H1 (cell line): Measurements from ENCODE around the gene GFY. TPM values are rescaled to one million over a fixed set of nuclear protein-coding genes. Genes with fewer than 3 reads are reported as not detected.

Source experiments
- CTCF ChIA-PET: fragments of 300-600 bp; sonication (Branson Sonifier 250); formaldehyde crosslinking; loops from one replicate; lab custom pipeline; 2021; ENCODE audit not compliant: partially characterized antibody; lab: Charles Lee
- POLR2A ChIA-PET: fragments of 300-600 bp; sonication (Branson Sonifier 250); formaldehyde crosslinking; loops from one replicate; lab custom pipeline; 2021; ENCODE audit warnings: inconsistent platforms; ENCODE audit not compliant: partially characterized antibody; lab: Charles Lee
- DNase-seq, 2 experiments: peaks; one replicate each; pipeline versions ENCODE4 v3.0.0 to v3.0.0-alpha.2; 2010 to 2022; ENCODE audit warnings: low spot score in 2 of 2, low read depth in 1 of 2, mixed read lengths in 1 of 2
- FAIRE-seq: peaks from 2 replicates; lab custom pipeline; 2011; peaks lifted over from hg19 to GRCh38; lab: Jason Lieb, UNC
- H2AFZ ChIP-seq: 2 replicates; pipeline ENCODE4 v1.8.1; 2012; ENCODE audit warnings: low read length, inconsistent platforms
- H2AK5ac ChIP-seq: 2 replicates; pipeline ENCODE4 v1.6.1; 2013; ENCODE audit warnings: low read depth, low read length
- H2BK120ac ChIP-seq: replicated peaks from 2 replicates; pipeline ENCODE3; 2013; ENCODE audit warnings: low read depth, low read length, inconsistent platforms
- H2BK12ac ChIP-seq: 2 replicates; pipeline ENCODE4 v1.6.1; 2013; ENCODE audit warnings: low read depth, low read length
- H2BK15ac ChIP-seq: 2 replicates; pipeline ENCODE4 v1.6.1; 2013; ENCODE audit warnings: low read length
- H2BK20ac ChIP-seq: 2 replicates; pipeline ENCODE4 v1.6.1; 2013; ENCODE audit warnings: low read length
- H2BK5ac ChIP-seq: 2 replicates; pipeline ENCODE4 v1.6.1; 2013; ENCODE audit warnings: low read depth, low read length
- H3K14ac ChIP-seq: 2 replicates; pipeline ENCODE4 v1.6.1; 2013; ENCODE audit warnings: inconsistent platforms; ENCODE audit not compliant: insufficient read length
- H3K18ac ChIP-seq: 2 replicates; pipeline ENCODE4 v1.6.1; 2013; ENCODE audit warnings: low read length; ENCODE audit errors: extremely low read depth
- H3K23ac ChIP-seq: 2 replicates; pipeline ENCODE4 v1.6.1; 2013; ENCODE audit warnings: inconsistent platforms; ENCODE audit not compliant: insufficient read length
- H3K23me2 ChIP-seq: 2 replicates; pipeline ENCODE4 v1.6.1; 2013; ENCODE audit warnings: low read depth, low read length
- H3K27ac ChIP-seq: 2 replicates; pipeline ENCODE4 v1.6.1; 2011; ENCODE audit warnings: low read depth, low read length, inconsistent platforms
- H3K27me3 ChIP-seq, 4 experiments: replicated peaks in 1 of 4; 1 replicate in 1 of 4; 2 replicates in 3 of 4; pipeline versions ENCODE4 v1.6.1 to v1.8.1; 2011 to 2013; ENCODE audit warnings: low read length in 3 of 4, mild to moderate bottlenecking in 3 of 4, inconsistent platforms in 2 of 4, mixed read lengths in 2 of 4, moderate library complexity in 1 of 4; ENCODE audit not compliant: control insufficient read depth in 3 of 4, insufficient read depth in 3 of 4; ENCODE audit errors: extremely low read depth in 1 of 4
- H3K36me3 ChIP-seq, 4 experiments: 2 replicates each; pipeline versions ENCODE4 v1.6.1 to v1.8.1; 2011 to 2013; ENCODE audit warnings: mild to moderate bottlenecking in 4 of 4, low read length in 3 of 4, moderate library complexity in 2 of 4, control low read depth in 1 of 4, inconsistent platforms in 1 of 4; ENCODE audit not compliant: insufficient read depth in 4 of 4, control insufficient read depth in 2 of 4
- H3K4ac ChIP-seq: replicated peaks from 2 replicates; pipeline ENCODE3; 2013; ENCODE audit warnings: low read length, low read depth, mixed read lengths, inconsistent platforms; ENCODE audit not compliant: insufficient read length
- H3K4me1 ChIP-seq, 4 experiments: replicated peaks in 1 of 4; 1 replicate in 1 of 4; 2 replicates in 3 of 4; pipeline versions ENCODE4 v1.6.1 to v1.8.1; 2011 to 2013; ENCODE audit warnings: low read length in 3 of 4, inconsistent platforms in 2 of 4, mixed read lengths in 1 of 4; ENCODE audit not compliant: insufficient read depth in 4 of 4, control insufficient read depth in 3 of 4
- H3K4me2 ChIP-seq, 2 experiments: 2 replicates each; pipeline versions ENCODE4 v1.6.1 to v1.8.1; 2011 to 2013; ENCODE audit warnings: low read depth in 2 of 2, low read length in 2 of 2, control low read depth in 1 of 2, inconsistent platforms in 1 of 2, mild to moderate bottlenecking in 1 of 2; ENCODE audit not compliant: insufficient read depth in 1 of 2
- H3K4me3 ChIP-seq, 4 experiments: fragments of 200-600, 300-600 bp in 1 of 4; sonication (generic), shearing (Covaris generic), sonication (Bioruptor Twin) in 1 of 4; 2 replicates each; pipeline versions ENCODE4 v1.5.1 to v1.8.1; 2011 to 2016; ENCODE audit warnings: low read length in 4 of 4, low read depth in 3 of 4, control low read depth in 2 of 4, inconsistent platforms in 2 of 4, mild to moderate bottlenecking in 2 of 4, mixed read lengths in 1 of 4, moderate library complexity in 1 of 4; ENCODE audit not compliant: insufficient read depth in 2 of 4; ENCODE audit errors: extremely low read depth in 1 of 4
- H3K56ac ChIP-seq: replicated peaks from 2 replicates; pipeline ENCODE3; 2013; ENCODE audit warnings: low read depth, mild to moderate bottlenecking, mixed read lengths, low read length, inconsistent platforms; ENCODE audit not compliant: insufficient read length
- H3K79me1 ChIP-seq: 2 replicates; pipeline ENCODE4 v1.6.1; 2013; ENCODE audit warnings: low read depth, low read length, control low read depth
- H3K79me2 ChIP-seq, 2 experiments: 2 replicates each; pipeline versions ENCODE4 v1.6.1 to v1.8.1; 2012 to 2013; ENCODE audit warnings: low read length in 2 of 2, mild to moderate bottlenecking in 2 of 2, inconsistent platforms in 1 of 2; ENCODE audit not compliant: insufficient read depth in 2 of 2, control insufficient read depth in 1 of 2
- H3K9ac ChIP-seq, 4 experiments: replicated peaks in 1 of 4; 1 replicate in 1 of 4; 2 replicates in 3 of 4; pipeline versions ENCODE4 v1.6.1 to v1.8.1; 2011 to 2013; ENCODE audit warnings: low read depth in 3 of 4, low read length in 3 of 4, control low read depth in 2 of 4, mild to moderate bottlenecking in 2 of 4, moderate library complexity in 2 of 4, inconsistent platforms in 1 of 4; ENCODE audit errors: extremely low read depth in 1 of 4
- H3K9me3 ChIP-seq, 2 experiments: 2 replicates each; pipeline versions ENCODE4 v1.6.1 to v1.8.1; 2012 to 2013; ENCODE audit warnings: mild to moderate bottlenecking in 2 of 2, moderate library complexity in 2 of 2, control low read depth in 1 of 2, inconsistent platforms in 1 of 2, low read depth in 1 of 2, low read length in 1 of 2, mixed read lengths in 1 of 2; ENCODE audit not compliant: insufficient read depth in 2 of 2
- H4K20me1 ChIP-seq, 2 experiments: replicated peaks in 1 of 2; 2 replicates each; pipeline versions ENCODE3 to v1.8.1; 2011 to 2013; ENCODE audit warnings: inconsistent platforms in 2 of 2, low read length in 2 of 2, mild to moderate bottlenecking in 1 of 2; ENCODE audit not compliant: insufficient read depth in 2 of 2, control insufficient read depth in 1 of 2
- H4K5ac ChIP-seq: 2 replicates; pipeline ENCODE4 v1.6.1; 2013; ENCODE audit warnings: low read length, low read depth, mixed read lengths, inconsistent platforms; ENCODE audit not compliant: insufficient read length
- H4K8ac ChIP-seq: 2 replicates; pipeline ENCODE4 v1.8.0; 2013; ENCODE audit warnings: mild to moderate bottlenecking, moderate library complexity, low read length, inconsistent platforms; ENCODE audit not compliant: insufficient read depth; ENCODE audit errors: extremely low read depth
- H4K91ac ChIP-seq: replicated peaks from 2 replicates; pipeline ENCODE3; 2013; ENCODE audit warnings: low read length, mixed read lengths, inconsistent platforms; ENCODE audit not compliant: insufficient read length
- PHF8 ChIP-seq: fragments of 200-600 bp; sonication (generic); conservative IDR thresholded peaks from 2 replicates; pipeline ENCODE4 v1.7.1; 2012; ENCODE audit warnings: low read depth, mild to moderate bottlenecking, inconsistent platforms, low read length, moderate library complexity
- SIN3A ChIP-seq, 2 experiments: IDR thresholded peaks in 1 of 2; conservative IDR thresholded peaks in 1 of 2; 2 replicates each; pipeline ENCODE4 v1.6.1; 2011 to 2012; ENCODE audit warnings: low read length in 2 of 2, improper control_type of control experiment in 1 of 2, low read depth in 1 of 2, mild to moderate bottlenecking in 1 of 2
- WGBS, 2 experiments: shearing (Covaris generic) in 1 of 2; methylation state at CpG; one replicate each; pipeline versions ENCODE4 v1.1.6 to v1.1.7; 2013 to 2015; ENCODE audit warnings: low lambda C conversion rate in 2 of 2, mixed read lengths in 2 of 2, inconsistent platforms in 1 of 2, low coverage in 1 of 2, missing lambda C conversion rate in 1 of 2; ENCODE audit not compliant: insufficient replicate concordance in 2 of 2, insufficient coverage in 1 of 2, insufficient read length in 1 of 2; ENCODE audit errors: extremely low coverage in 1 of 2, missing lambda C conversion rate in 1 of 2; 5-methylcytosine and 5-hydroxymethylcytosine counted together
- polyA plus RNA-seq, 7 experiments: library from polyadenylated mRNA; depleted of rRNA in 3 of 7; stranded (reverse) in 5 of 7; unstranded in 2 of 7; fragments of >200 nt in 5 of 7; fragments of 200-250 nt in 2 of 7; gene quantifications; 1 replicate in 5 of 7; 2 replicates in 1 of 7; 4 replicates in 1 of 7; pipeline versions ENCODE4 v1.2.1 to v1.2.3, GENCODE V29; 2011 to 2013; ENCODE audit warnings: missing spikeins in 2 of 7, mixed read lengths in 2 of 7
- total RNA-seq: library from RNA; stranded (reverse); fragmentation: NEBNext Ultra II Directional; extraction: Animal tissue kit (Norgen Biotek cat#: 25700); gene quantifications from 2 replicates; pipeline ENCODE4 v1.2.1, GENCODE V29; 2021

Gene GFY
- total and polyA plus RNA-seq, 2 of the 8 experiments (the other 6 are each of a cell fraction or from before 2014, with no cell fraction given): 0.68 to 0.93 TPM

DNA sequence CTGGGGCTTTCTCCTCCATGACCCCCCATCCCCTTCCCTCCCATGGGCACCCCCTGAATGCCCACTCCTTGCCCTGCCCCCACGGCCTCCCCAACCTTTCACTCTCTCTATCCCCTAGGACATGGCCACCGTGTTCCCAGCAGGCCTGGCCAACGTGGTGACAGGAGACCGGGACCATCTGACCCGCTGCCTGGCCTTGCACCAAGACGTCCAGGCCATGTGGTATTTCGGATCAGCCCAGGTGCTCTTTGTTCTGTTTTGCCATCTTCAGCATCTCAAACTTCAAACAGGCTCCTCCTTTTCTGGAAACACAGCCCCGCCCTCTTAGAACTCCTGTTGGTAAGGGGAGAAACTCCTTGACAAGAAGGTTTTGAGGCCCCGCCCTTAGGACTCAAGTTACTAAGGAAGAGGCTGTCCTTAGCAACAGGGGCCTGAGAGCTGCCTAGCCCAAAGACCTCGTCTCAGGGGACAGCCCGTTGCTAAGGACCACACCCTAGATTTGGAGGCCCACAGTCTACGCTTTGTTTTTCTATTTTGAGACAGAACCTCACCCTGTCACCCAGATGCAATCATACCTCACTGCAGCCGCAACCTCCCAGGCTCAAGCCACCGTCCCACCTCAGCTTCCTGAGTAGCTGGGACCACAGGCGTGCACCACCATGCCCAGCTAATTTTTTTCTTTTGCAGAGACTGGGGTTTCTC lies 43.7 kb downstream of the GFY start:
- H3K9me3 ChIP-seq: no peaks in the 10 kb centered on the region; a peak in 1 of 4 replicates
- DNase-seq: peak in 1 of 2 experiments; percentile 79
- no peaks in the 10 kb centered on the region for H3K27me3 ChIP-seq
- H3K36me3 ChIP-seq: peaks cover 2 to 7% (median 3%) of the 10 kb centered on the region in 4 experiments; a peak in 4 of 8 replicates
- H3K4me3 ChIP-seq: no peak overlapping the region
- H2BK5ac ChIP-seq: no peak overlapping the region; the same call in 1 of the 2 replicates
- H4K91ac ChIP-seq: no peak overlapping the region
- no peak overlapping the region for H4K8ac ChIP-seq
- 0 out of 2 replicates have a peak overlapping the region, but pooled peaks have one; percentile 78 for H2AK5ac ChIP-seq
- H2BK15ac ChIP-seq: no peak overlapping the region
- peak overlapping the region in 2 of 4 experiments; percentile 17 to 42; a peak in 2 of 7 replicates for H3K9ac ChIP-seq
- H2AFZ ChIP-seq: no peak overlapping the region
- no peaks in the 10 kb centered on the region for H4K20me1 ChIP-seq
- no peak overlapping the region for H2BK12ac ChIP-seq
- H3K18ac ChIP-seq: no peak overlapping the region
- ChIA-PET CTCF (interaction anchor here (0.6 to 2.7 kb wide), 6 partner anchors 10 to 1060 kb away, joined by 3 to 15 read pairs (median 3); no protein-coding TSS in a partner anchor), POLR2A (interaction anchor here (0.7 to 6.8 kb wide), 10 partner anchors 8 to 44 kb away, joined by 3 to 50 read pairs (median 4); partner anchors contain the start of genes ALDH16A1, GFY, PIH1D1 and RPL13A)
- 79% methylated on average over 15 of the region's 15 CpGs; no CpG with 5 or more reads in 1 of the 2 experiments for WGBS, 2 experiments
- H2BK120ac ChIP-seq: no peak overlapping the region
- no peaks in the 10 kb centered on the region for H3K23me2 ChIP-seq
- H3K14ac ChIP-seq: no peak overlapping the region
- no peak overlapping the region for H3K23ac ChIP-seq
- peak overlapping the region; percentile 36; the same call in 1 of the 2 replicates for H3K27ac ChIP-seq
- H3K4me1 ChIP-seq: peaks cover 0 to 8% (median 3%) of the 10 kb centered on the region in 4 experiments; a peak in 6 of 7 replicates
- H4K5ac ChIP-seq: peak overlapping the region; percentile 27
- no peaks in the 10 kb centered on the region for H3K79me1 ChIP-seq
- TF ChIP-seq PHF8 (no peak), SIN3A (conservative IDR thresholded peaks at IDR 0.05 in 1 of 2, IDR thresholded peaks at IDR 0.05 in 1 of 2; ENCODE audit: low read depth in 1 of 2, low read length in 2 of 2) (peak in 1 of 2 experiments; percentile 45; a peak in 2 of 4 replicates)
- TF ChIP-seq, all 59 proteins: peak for 1
- no peak overlapping the region for H2BK20ac ChIP-seq
- H3K4ac ChIP-seq: no peak overlapping the region
- H3K79me2 ChIP-seq: no peaks in the 10 kb centered on the region
- H3K56ac ChIP-seq: no peak overlapping the region
- peak; percentile 77 for FAIRE-seq
- no peak overlapping the region; a peak in 1 of 4 replicates for H3K4me2 ChIP-seq
